Trophoblast cell (in vitro differentiated cells and primary cell): Measurements from ENCODE around the gene ABL2.

Experiments used
- DNase-seq, 2 donors: peaks; one replicate each; pipeline ENCODE4 v3.0.0-alpha.2; 2016
- H2AFZ ChIP-seq: 2 replicates; pipeline ENCODE4 v1.6.1; 2013; ENCODE audit warnings: low read length, moderate library complexity, mild to moderate bottlenecking; ENCODE audit not compliant: insufficient read depth, poor library complexity
- H2AK5ac ChIP-seq: 2 replicates; pipeline ENCODE4 v1.6.1; 2013; ENCODE audit warnings: mild to moderate bottlenecking, low read length
- H2BK120ac ChIP-seq: 2 replicates; pipeline ENCODE4 v1.6.1; 2013; ENCODE audit warnings: low read length, mild to moderate bottlenecking, moderate library complexity; ENCODE audit not compliant: insufficient read depth, poor library complexity
- H2BK12ac ChIP-seq: 2 replicates; pipeline ENCODE4 v1.6.1; 2013; ENCODE audit warnings: mild to moderate bottlenecking, low read length, moderate library complexity
- H2BK5ac ChIP-seq: 2 replicates; pipeline ENCODE4 v1.6.1; 2013; ENCODE audit warnings: low read length, low read depth, moderate library complexity, mild to moderate bottlenecking; ENCODE audit not compliant: poor library complexity
- H3K14ac ChIP-seq: 2 replicates; pipeline ENCODE4 v1.6.1; 2013; ENCODE audit warnings: mild to moderate bottlenecking, low read length
- H3K18ac ChIP-seq: 2 replicates; pipeline ENCODE4 v1.6.1; 2013; ENCODE audit warnings: mild to moderate bottlenecking, low read length
- H3K23ac ChIP-seq: 2 replicates; pipeline ENCODE4 v1.6.1; 2013; ENCODE audit warnings: low read length
- H3K27ac ChIP-seq: 2 replicates; pipeline ENCODE4 v1.5.1; 2013; ENCODE audit warnings: low read depth, mild to moderate bottlenecking, inconsistent platforms, low read length, moderate library complexity
- H3K27me3 ChIP-seq: 2 replicates; pipeline ENCODE4 v1.6.1; 2013; ENCODE audit warnings: inconsistent platforms, mild to moderate bottlenecking, low read length, moderate library complexity; ENCODE audit not compliant: insufficient read depth
- H3K36me3 ChIP-seq, 2 experiments: 1 replicate in 1 of 2; 2 replicates in 1 of 2; pipeline ENCODE4 v1.6.1; 2013; ENCODE audit warnings: low read length in 2 of 2, mild to moderate bottlenecking in 2 of 2, moderate library complexity in 1 of 2; ENCODE audit not compliant: insufficient read depth in 2 of 2, control insufficient read depth in 1 of 2
- H3K4ac ChIP-seq: 2 replicates; pipeline ENCODE4 v1.6.1; 2013; ENCODE audit warnings: low read depth, mild to moderate bottlenecking, low read length, moderate library complexity
- H3K4me1 ChIP-seq, 2 experiments: 1 replicate in 1 of 2; 2 replicates in 1 of 2; pipeline ENCODE4 v1.6.1; 2013; ENCODE audit warnings: low read length in 2 of 2, mild to moderate bottlenecking in 2 of 2, moderate library complexity in 1 of 2; ENCODE audit not compliant: insufficient read depth in 2 of 2, control insufficient read depth in 1 of 2
- H3K4me2 ChIP-seq: 2 replicates; pipeline ENCODE4 v1.6.1; 2013; ENCODE audit warnings: inconsistent platforms, mild to moderate bottlenecking, low read length, moderate library complexity
- H3K4me3 ChIP-seq: 2 replicates; pipeline ENCODE4 v1.5.1; 2013; ENCODE audit warnings: mild to moderate bottlenecking, low read depth, low read length, inconsistent platforms
- H3K79me1 ChIP-seq: one replicate; pipeline ENCODE4 v1.6.1; 2013; ENCODE audit warnings: low read length
- H3K79me2 ChIP-seq: 2 replicates; pipeline ENCODE4 v1.6.1; 2013; ENCODE audit warnings: low read length, mild to moderate bottlenecking; ENCODE audit not compliant: control insufficient read depth, insufficient read depth, poor library complexity
- H3K9ac ChIP-seq: 2 replicates; pipeline ENCODE4 v1.6.1; 2013; ENCODE audit warnings: mild to moderate bottlenecking, low read length
- H3K9me3 ChIP-seq: 2 replicates; pipeline ENCODE4 v1.6.1; 2013; ENCODE audit warnings: low read depth, mild to moderate bottlenecking, control low read depth, inconsistent platforms, low read length; ENCODE audit not compliant: insufficient read depth
- H4K12ac ChIP-seq: 2 replicates; pipeline ENCODE4 v1.6.1; 2013; ENCODE audit warnings: low read depth, mild to moderate bottlenecking, low read length, moderate library complexity
- H4K8ac ChIP-seq: 2 replicates; pipeline ENCODE4 v1.6.1; 2013; ENCODE audit warnings: low read depth, mild to moderate bottlenecking, low read length, moderate library complexity
- H4K91ac ChIP-seq: one replicate; pipeline ENCODE4 v1.6.1; 2013; ENCODE audit warnings: low read depth, mild to moderate bottlenecking, low read length, moderate library complexity
- WGBS: extraction: QIAGEN DNeasy Blood & Tissue Kit; methylation state at CpG from one replicate; pipeline ENCODE4 v1.1.7; 2013; ENCODE audit warnings: missing lambda C conversion rate; ENCODE audit not compliant: insufficient read length, insufficient coverage; ENCODE audit errors: extremely low coverage; 5-methylcytosine and 5-hydroxymethylcytosine counted together

ABL2 gene

DNA sequence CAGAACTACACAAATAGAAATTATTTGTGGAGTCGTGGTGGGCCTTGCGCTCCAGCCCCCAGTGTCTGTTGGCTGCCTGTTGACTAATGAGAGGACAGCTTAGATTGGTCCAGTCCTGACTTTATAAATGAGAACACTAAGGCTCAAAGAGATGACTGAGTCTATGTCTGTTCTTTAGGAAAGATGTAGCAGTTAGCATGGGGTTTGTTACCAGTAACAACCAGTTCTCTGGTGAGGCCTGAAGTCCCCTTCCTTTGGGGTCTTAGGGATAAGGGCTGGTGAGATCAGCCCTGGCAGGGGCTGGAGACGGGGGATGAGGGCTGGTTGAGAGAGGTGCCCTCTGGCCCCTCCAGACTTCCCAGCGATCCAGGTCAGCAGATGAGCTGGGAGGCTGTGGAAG is 138.6 kb downstream of the ABL2 start:
- Histone ChIP-seq H3K27me3 (no peaks in the 10 kb centered on the region), H3K36me3 (peaks cover 29 to 54% of the 10 kb centered on the region in 2 experiments), H3K4me2 (no peak overlapping the region), H2BK12ac (no peak overlapping the region), H2AK5ac (no peak overlapping the region), H3K4me1 (peaks cover 15 to 18% of the 10 kb centered on the region in 2 experiments), H3K9ac (no peak overlapping the region), H3K4ac (no peak overlapping the region), H2BK120ac (no peak overlapping the region), H4K91ac (no peak overlapping the region), H3K14ac (no peak overlapping the region), H3K18ac (no peak overlapping the region), H4K12ac (no peak overlapping the region), H3K79me2 (no peaks in the 10 kb centered on the region), H3K27ac (no peak overlapping the region), H3K79me1 (no peaks in the 10 kb centered on the region), H2AFZ (no peak overlapping the region), H2BK5ac (no peak overlapping the region), H3K23ac (no peak overlapping the region), H3K4me3 (no peak overlapping the region), H4K8ac (no peak overlapping the region), H3K9me3 (no peaks in the 10 kb centered on the region)
- no peak for DNase-seq
- whole genome bisulfite sequencing, result no CpG with 5 or more reads among the region's 4 CpGs

DNA sequence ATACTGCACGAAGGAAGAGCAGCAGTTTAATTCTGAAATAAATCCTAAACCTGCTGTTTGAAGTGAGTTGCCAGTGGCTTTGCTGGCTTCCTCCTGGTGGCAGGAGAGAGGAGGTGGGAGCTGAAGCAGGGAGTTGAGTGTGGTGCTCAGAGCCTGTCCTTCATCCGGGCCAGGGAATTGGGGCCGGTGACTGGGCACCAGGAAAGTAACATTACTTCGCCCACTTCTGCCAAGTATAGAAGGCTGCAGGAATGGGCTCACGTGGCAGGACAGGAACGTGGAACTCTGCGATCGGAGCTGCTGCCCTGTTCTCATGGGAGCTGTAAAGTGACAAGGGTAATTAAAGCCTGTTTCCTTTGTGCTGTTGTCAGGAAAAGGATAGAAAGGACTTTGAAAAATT is 139.0 kb downstream of the ABL2 start:
- peaks cover 2% of the 10 kb centered on the region for H3K9me3 ChIP-seq
- no peak overlapping the region for H3K27ac ChIP-seq
- no peak overlapping the region for H2BK120ac ChIP-seq
- H3K4ac ChIP-seq, result no peak overlapping the region
- H3K4me3 ChIP-seq, result no peak overlapping the region
- H3K36me3 ChIP-seq, result peaks cover 31 to 55% of the 10 kb centered on the region in 2 experiments
- H3K27me3 ChIP-seq, result no peaks in the 10 kb centered on the region
- no peak overlapping the region for H4K12ac ChIP-seq
- H3K23ac ChIP-seq, result no peak overlapping the region
- WGBS, result no CpG with 5 or more reads among the region's 8 CpGs
- H2BK12ac ChIP-seq, result no peak overlapping the region
- no peak overlapping the region for H2AFZ ChIP-seq
- no peak overlapping the region for H2AK5ac ChIP-seq
- H4K8ac ChIP-seq, result no peak overlapping the region
- no peak overlapping the region for H3K14ac ChIP-seq
- no peak for DNase-seq
- H3K4me2 ChIP-seq, result no peak overlapping the region
- H3K4me1 ChIP-seq, result peaks cover 15 to 18% of the 10 kb centered on the region in 2 experiments
- no peak overlapping the region for H3K18ac ChIP-seq
- no peak overlapping the region for H3K9ac ChIP-seq
- H3K79me1 ChIP-seq, result no peaks in the 10 kb centered on the region
- H3K79me2 ChIP-seq, result no peaks in the 10 kb centered on the region
- H2BK5ac ChIP-seq, result no peak overlapping the region
- no peak overlapping the region for H4K91ac ChIP-seq

DNA sequence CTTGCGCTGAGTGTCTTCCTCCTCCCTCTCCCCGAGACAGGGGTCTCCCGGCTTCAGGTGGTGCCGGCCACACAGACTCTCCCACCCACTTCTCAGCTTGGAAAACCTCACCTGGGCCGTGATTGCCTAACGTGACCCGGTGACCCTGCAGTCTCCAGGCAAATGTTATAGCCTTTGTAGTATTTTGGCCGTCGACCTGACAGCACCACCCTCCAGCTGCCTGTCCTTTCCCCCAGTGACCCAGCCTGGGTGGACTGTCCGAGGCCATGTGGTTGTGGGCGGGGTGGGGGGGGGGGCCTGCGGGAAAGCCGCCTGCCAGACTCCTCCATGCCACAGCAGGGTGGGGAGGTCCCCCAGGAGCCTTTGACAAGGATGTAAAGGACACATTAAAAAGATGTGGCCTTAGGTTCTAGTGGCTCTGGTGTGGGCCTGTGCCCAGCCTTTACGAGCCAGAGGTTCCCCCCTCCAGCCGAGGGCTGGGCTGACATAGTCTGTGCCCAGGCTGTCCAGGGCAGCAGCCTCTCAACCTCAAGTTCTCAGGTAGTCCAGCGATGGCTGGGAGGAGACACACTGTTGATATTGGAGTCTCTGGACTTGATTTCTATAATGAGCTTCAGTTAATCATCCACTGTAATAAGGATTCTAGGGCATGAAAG is 139.5 kb downstream of the ABL2 start:
- Histone ChIP-seq H3K9me3 (peaks cover 2% of the 10 kb centered on the region), H3K4me1 (peaks cover 12 to 13% of the 10 kb centered on the region in 2 experiments), H2BK120ac (no peak overlapping the region), H3K36me3 (peaks cover 31 to 52% of the 10 kb centered on the region in 2 experiments), H2AFZ (no peak overlapping the region), H3K79me2 (no peaks in the 10 kb centered on the region), H3K4ac (no peak overlapping the region), H4K12ac (no peak overlapping the region), H3K79me1 (no peaks in the 10 kb centered on the region), H3K4me3 (no peak overlapping the region), H2BK5ac (no peak overlapping the region), H3K9ac (no peak overlapping the region), H4K91ac (no peak overlapping the region), H3K14ac (no peak overlapping the region), H3K27me3 (no peaks in the 10 kb centered on the region), H3K23ac (no peak overlapping the region), H2BK12ac (no peak overlapping the region), H3K18ac (no peak overlapping the region), H4K8ac (no peak overlapping the region), H3K4me2 (no peak overlapping the region), H3K27ac (no peak overlapping the region), H2AK5ac (no peak overlapping the region)
- WGBS, result no CpG with 5 or more reads among the region's 16 CpGs
- no peak for DNase-seq

DNA sequence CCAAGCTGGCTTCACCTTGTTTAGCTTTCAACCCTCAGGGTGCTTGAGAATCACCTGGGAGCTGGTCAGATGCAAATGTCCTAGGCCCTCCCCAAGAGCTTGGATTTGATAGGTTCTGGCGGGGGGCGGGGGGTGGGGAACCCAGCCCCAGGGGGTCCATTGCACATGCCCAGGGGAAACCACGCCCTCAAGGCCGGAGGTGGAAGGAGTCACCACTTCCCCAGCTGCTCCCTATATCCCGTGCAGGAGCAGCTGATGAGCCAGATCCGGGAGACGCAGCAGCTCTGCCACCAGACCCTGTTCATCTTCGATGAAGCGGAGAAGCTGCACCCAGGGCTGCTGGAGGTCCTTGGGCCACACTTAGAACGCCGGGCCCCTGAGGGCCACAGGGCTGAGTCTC is 141.8 kb downstream of the ABL2 start:
- Histone ChIP-seq H3K4me3 (no peak overlapping the region), H3K4ac (no peak overlapping the region)
- WGBS, result no CpG with 5 or more reads among the region's 11 CpGs

More for the DNA sequence above, 141.8 kb downstream of the ABL2 start:
- H3K23ac ChIP-seq, result no peak overlapping the region
- H3K4me2 ChIP-seq, result no peak overlapping the region
- no peak overlapping the region for H4K12ac ChIP-seq
- no peak overlapping the region for H4K8ac ChIP-seq
- H2BK12ac ChIP-seq, result no peak overlapping the region
- H2BK5ac ChIP-seq, result no peak overlapping the region
- no peak overlapping the region for H3K9ac ChIP-seq
- no peak overlapping the region for H3K18ac ChIP-seq
- no peak overlapping the region for H4K91ac ChIP-seq
- no peaks in the 10 kb centered on the region for H3K79me2 ChIP-seq
- H2AFZ ChIP-seq, result no peak overlapping the region
- no peak overlapping the region for H2BK120ac ChIP-seq
- H3K79me1 ChIP-seq, result no peaks in the 10 kb centered on the region
- no peak overlapping the region for H2AK5ac ChIP-seq
- H3K36me3 ChIP-seq, result peaks cover 20 to 32% of the 10 kb centered on the region in 2 experiments
- H3K4me1 ChIP-seq, result peaks cover 8% of the 10 kb centered on the region in 2 experiments
- H3K14ac ChIP-seq, result no peak overlapping the region
- no peak overlapping the region for H3K27ac ChIP-seq
- peaks cover 2% of the 10 kb centered on the region for H3K9me3 ChIP-seq
- no peaks in the 10 kb centered on the region for H3K27me3 ChIP-seq
- DNase-seq, result no peak
